ENCODE results near the gene TBX5. TPM values are rescaled to one million over a fixed set of nuclear protein-coding genes. Genes with fewer than 3 reads are reported as not detected.

TBX5 gene
- total RNA-seq, 1 donor from 2014 or later: not detected

DNA sequence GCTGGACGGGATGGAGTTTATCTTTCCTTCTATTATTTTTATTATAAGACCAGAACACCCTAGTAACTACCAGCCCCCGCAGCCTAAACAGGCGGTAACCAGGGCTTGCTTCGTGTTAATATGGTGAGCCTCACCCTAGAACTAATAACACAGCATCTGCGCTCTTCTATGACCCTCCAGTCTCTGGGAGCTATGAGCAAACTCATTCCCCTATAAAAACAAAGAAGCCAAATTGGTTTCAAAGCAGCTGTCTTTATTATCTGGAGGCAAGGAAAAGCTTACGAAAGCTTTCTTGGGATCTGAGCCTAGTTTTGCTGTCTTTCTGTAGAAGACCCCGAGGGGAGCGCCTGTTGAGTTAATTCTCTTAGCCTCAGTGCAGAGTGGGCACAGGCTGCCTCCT lies 85.0 kb downstream of the TBX5 start:
- TF ChIP-seq, protein P1, sequence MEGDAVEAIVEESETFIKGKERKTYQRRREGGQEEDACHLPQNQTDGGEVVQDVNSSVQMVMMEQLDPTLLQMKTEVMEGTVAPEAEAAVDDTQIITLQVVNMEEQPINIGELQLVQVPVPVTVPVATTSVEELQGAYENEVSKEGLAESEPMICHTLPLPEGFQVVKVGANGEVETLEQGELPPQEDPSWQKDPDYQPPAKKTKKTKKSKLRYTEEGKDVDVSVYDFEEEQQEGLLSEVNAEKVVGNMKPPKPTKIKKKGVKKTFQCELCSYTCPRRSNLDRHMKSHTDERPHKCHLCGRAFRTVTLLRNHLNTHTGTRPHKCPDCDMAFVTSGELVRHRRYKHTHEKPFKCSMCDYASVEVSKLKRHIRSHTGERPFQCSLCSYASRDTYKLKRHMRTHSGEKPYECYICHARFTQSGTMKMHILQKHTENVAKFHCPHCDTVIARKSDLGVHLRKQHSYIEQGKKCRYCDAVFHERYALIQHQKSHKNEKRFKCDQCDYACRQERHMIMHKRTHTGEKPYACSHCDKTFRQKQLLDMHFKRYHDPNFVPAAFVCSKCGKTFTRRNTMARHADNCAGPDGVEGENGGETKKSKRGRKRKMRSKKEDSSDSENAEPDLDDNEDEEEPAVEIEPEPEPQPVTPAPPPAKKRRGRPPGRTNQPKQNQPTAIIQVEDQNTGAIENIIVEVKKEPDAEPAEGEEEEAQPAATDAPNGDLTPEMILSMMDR (IDR thresholded peaks at IDR 0.05): no peak
- TF ChIP-seq POLR2AphosphoS5 (IDR thresholded peaks at IDR 0.05; ENCODE audit: insufficient read depth in 1 of 2, low read depth in 1 of 2): no peak
- H3K27ac ChIP-seq: no peak overlapping the region

GRCh38 chr12:114320101-114320500 lies 85.8 kb downstream of the TBX5 start:
- Histone ChIP-seq H3K9me3 (no peaks in the 10 kb centered on the region), H3K27ac (no peak overlapping the region), H3K4me1 (no peaks in the 10 kb centered on the region), H3K4me3 (no peak overlapping the region), H3K27me3 (no peaks in the 10 kb centered on the region), H3K36me3 (no peaks in the 10 kb centered on the region)
- intact Hi-C loops (cut with DNase I): no loop called here
- TF ChIP-seq, protein P1 (IDR thresholded peaks at IDR 0.05): no peak
- no peak for TF ChIP-seq POLR2AphosphoS5 (IDR thresholded peaks at IDR 0.05; ENCODE audit: insufficient read depth in 1 of 2, low read depth in 1 of 2)
- TF ChIP-seq POLR2A (IDR thresholded peaks at IDR 0.05): no peak
- DNase-seq (ENCODE audit: extremely low spot score in 2 of 2): no peak

More for the DNA sequence above, 85.0 kb downstream of the TBX5 start:
- Histone ChIP-seq H3K9me3 (no peaks in the 10 kb centered on the region), H3K4me1 (no peaks in the 10 kb centered on the region), H3K4me3 (no peak overlapping the region), H3K27me3 (no peaks in the 10 kb centered on the region), H3K36me3 (no peaks in the 10 kb centered on the region)
- DNase-seq (ENCODE audit: extremely low spot score in 2 of 2): no peak
- intact Hi-C loops (cut with DNase I): no loop called here

- TF ChIP-seq, protein P1 (IDR thresholded peaks at IDR 0.05): no peak
- TF ChIP-seq POLR2AphosphoS5 (IDR thresholded peaks at IDR 0.05; ENCODE audit: insufficient read depth in 1 of 2, low read depth in 1 of 2) (no peak), POLR2A (IDR thresholded peaks at IDR 0.05) (no peak)
- intact Hi-C loops (cut with DNase I): no loop called here
- H3K4me1 ChIP-seq: no peaks in the 10 kb centered on the region
- H3K9me3 ChIP-seq: no peaks in the 10 kb centered on the region
- H3K36me3 ChIP-seq: no peaks in the 10 kb centered on the region
- no peak overlapping the region for H3K4me3 ChIP-seq
- no peaks in the 10 kb centered on the region for H3K27me3 ChIP-seq
- H3K27ac ChIP-seq: no peak overlapping the region
- no peak for DNase-seq (ENCODE audit: extremely low spot score in 2 of 2)
Observed at GRCh38 chr12:114319422-114319821, 86.5 kb downstream of the TBX5 start.

- intact Hi-C loops (cut with DNase I): no loop called here
- H3K27me3 ChIP-seq: no peaks in the 10 kb centered on the region
Observed at GRCh38 chr12:114318984-114319383, 87.0 kb downstream of the TBX5 start.

DNA sequence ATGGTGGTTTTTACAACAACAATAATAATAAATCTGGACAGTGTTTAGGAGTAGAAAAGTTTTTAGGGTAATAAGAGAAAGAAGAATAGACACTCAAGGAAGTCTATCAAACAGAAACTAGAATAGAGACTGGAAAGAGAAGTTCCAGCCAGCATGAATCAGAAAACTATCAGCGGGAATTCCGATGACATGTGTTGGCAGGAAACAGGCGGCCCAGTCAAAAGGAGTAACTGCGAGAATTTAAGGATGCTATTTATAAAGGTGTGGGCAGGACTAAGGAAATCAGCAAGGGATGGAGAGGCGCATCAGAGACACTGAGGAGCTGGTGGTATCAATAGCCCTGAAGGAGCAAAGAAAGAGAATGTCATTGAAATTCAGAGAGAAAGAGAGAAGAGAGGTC lies 89.9 kb downstream of the TBX5 start:
- Histone ChIP-seq H3K36me3 (no peaks in the 10 kb centered on the region), H3K9me3 (no peaks in the 10 kb centered on the region), H3K27me3 (no peaks in the 10 kb centered on the region), H3K4me3 (no peak overlapping the region), H3K27ac (no peak overlapping the region), H3K4me1 (no peaks in the 10 kb centered on the region)
- intact Hi-C loops (cut with DNase I): no loop called here
- no peak for TF ChIP-seq POLR2AphosphoS5 (IDR thresholded peaks at IDR 0.05; ENCODE audit: insufficient read depth in 1 of 2, low read depth in 1 of 2)
- TF ChIP-seq, protein P1 (IDR thresholded peaks at IDR 0.05): no peak
- TF ChIP-seq POLR2A (IDR thresholded peaks at IDR 0.05): no peak
- no peak for DNase-seq (ENCODE audit: extremely low spot score in 2 of 2)

More at GRCh38 chr12:114318984-114319383, 87.0 kb downstream of the TBX5 start:
- no peaks in the 10 kb centered on the region for H3K9me3 ChIP-seq
- no peak overlapping the region for H3K4me3 ChIP-seq
- no peak for DNase-seq (ENCODE audit: extremely low spot score in 2 of 2)
- TF ChIP-seq POLR2A (IDR thresholded peaks at IDR 0.05): no peak
- TF ChIP-seq POLR2AphosphoS5 (IDR thresholded peaks at IDR 0.05; ENCODE audit: insufficient read depth in 1 of 2, low read depth in 1 of 2): no peak
- TF ChIP-seq, protein P1 (IDR thresholded peaks at IDR 0.05): no peak
- no peak overlapping the region for H3K27ac ChIP-seq
- H3K4me1 ChIP-seq: no peaks in the 10 kb centered on the region
- no peaks in the 10 kb centered on the region for H3K36me3 ChIP-seq

All from vagina (tissue), 2 donors.